ENCODE measurements around the gene MYH9. TPM values are rescaled to one million over a fixed set of nuclear protein-coding genes. Genes with fewer than 3 reads are reported as not detected.
A peak's percentile ranks its signal among the peaks of the same experiment; 100 is the strongest.
"Not testable (repeated sequence)": the region's sequence is repeated elsewhere in the genome, so short reads cannot be mapped to it uniquely, and the experiment has no call there.

The MYH9 gene
- total RNA-seq, 1 experiment from 2014 or later, result 69.7 TPM

DNA sequence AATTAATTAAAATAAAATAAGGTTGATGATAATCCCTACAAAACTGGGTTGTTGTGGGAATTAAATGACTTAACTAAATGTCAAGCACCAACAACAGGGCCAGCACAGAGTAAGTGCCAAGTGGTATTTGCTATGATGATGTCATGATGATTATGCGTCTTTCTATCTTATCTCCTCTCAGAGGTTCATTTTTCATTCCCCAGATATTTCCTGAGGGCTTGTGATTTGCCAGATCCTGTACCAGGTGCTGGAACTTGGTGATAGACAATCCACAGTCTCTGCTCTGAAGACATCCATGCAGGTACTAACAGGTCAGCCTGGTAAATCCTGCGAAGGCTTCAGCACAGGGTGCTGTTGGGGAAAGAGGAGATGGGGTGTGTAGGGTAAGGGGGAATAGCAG is 8.1 kb upstream of the MYH9 start:
- DNase-seq (ENCODE audit: low read depth, low spot score), result no peak
- in situ Hi-C loops (cut with HindIII; ENCODE audit: low pct_unique_long_range_greater_than_20kb, low sequenced_read_pairs), result no loop called here

GRCh38 chr22:36395055-36395849 is 7.5 kb upstream of the MYH9 start:
- in situ Hi-C loops (cut with HindIII; ENCODE audit: low pct_unique_long_range_greater_than_20kb, low sequenced_read_pairs), result no loop called here
- no peak for DNase-seq (ENCODE audit: low read depth, low spot score)

DNA sequence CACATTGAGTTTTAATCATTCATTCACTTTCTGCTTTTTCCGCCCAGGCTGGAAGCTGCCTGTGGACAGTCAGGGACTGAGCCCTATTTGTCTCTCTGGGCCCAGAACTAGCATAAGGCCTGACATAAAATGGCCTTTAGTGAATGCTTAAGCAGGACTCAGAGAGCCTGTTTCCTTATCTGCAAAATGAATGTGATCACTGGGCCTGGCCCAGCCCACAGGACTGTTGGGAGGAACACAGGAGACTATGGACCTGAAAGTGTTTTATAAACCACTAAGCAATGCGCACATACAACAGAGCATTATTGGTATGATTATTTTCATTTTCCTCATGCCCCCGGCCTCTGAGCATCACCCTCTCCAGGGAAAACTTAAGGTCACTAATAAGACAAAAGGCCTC is 3.9 kb upstream of the MYH9 start:
- no peak for DNase-seq (ENCODE audit: low read depth, low spot score)
- in situ Hi-C loops (cut with HindIII; ENCODE audit: low pct_unique_long_range_greater_than_20kb, low sequenced_read_pairs), result no loop called here

GRCh38 chr22:36389122-36389521 is 1.4 kb upstream of the MYH9 start:
- DNase-seq (ENCODE audit: low read depth, low spot score); in situ Hi-C loops (cut with HindIII; ENCODE audit: low pct_unique_long_range_greater_than_20kb, low sequenced_read_pairs): not testable (repeated sequence)

- DNase-seq (ENCODE audit: low read depth, low spot score), result no peak
- in situ Hi-C loops (cut with HindIII; ENCODE audit: low pct_unique_long_range_greater_than_20kb, low sequenced_read_pairs), result no loop called here
Observed at GRCh38 chr22:36387709-36387958, 133 bp downstream of the MYH9 start.

- DNase-seq (ENCODE audit: low read depth, low spot score), result peak; percentile 50
- in situ Hi-C loops (cut with HindIII; ENCODE audit: low pct_unique_long_range_greater_than_20kb, low sequenced_read_pairs), result no loop called here
Observed at GRCh38 chr22:36386900-36387708, 663 bp downstream of the MYH9 start.

DNA sequence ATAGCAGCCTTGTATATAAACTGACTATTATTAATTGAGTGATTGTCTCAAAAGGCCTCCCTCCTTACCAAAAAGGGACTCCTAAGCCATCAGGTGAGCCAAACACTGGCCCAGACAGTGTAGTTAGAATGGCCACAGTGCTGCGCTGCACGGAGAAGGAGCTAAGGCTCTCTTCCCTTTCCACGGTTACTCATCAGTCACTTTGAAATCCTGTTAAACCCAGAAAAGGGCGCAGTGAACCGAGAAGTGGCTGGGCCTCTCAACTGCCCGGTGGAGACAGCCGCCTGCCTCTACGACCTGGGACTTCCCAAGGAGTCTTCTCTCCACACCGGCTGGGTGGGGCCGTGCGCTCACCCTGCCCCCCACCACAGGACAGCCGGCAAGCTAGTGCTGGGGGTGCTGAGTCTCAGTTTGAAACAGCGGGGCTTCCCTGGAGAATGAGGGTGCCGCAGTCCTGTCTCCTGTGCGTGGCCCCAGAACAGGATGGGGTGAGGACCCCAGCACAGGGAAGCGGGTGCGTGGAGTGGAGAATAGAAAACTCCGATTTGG is 1.3 kb downstream of the MYH9 start:
- no peak for DNase-seq (ENCODE audit: low read depth, low spot score)
- in situ Hi-C loops (cut with HindIII; ENCODE audit: low pct_unique_long_range_greater_than_20kb, low sequenced_read_pairs), result no loop called here

- no peak for DNase-seq (ENCODE audit: low read depth, low spot score)
- in situ Hi-C loops (cut with HindIII; ENCODE audit: low pct_unique_long_range_greater_than_20kb, low sequenced_read_pairs), result no loop called here
Observed at GRCh38 chr22:36385491-36386350, 2.0 kb downstream of the MYH9 start.

- peak; percentile 53 for DNase-seq (ENCODE audit: low read depth, low spot score)
- in situ Hi-C loops (cut with HindIII; ENCODE audit: low pct_unique_long_range_greater_than_20kb, low sequenced_read_pairs), result no loop called here
Observed at GRCh38 chr22:36384766-36385481, 2.8 kb downstream of the MYH9 start.

DNA sequence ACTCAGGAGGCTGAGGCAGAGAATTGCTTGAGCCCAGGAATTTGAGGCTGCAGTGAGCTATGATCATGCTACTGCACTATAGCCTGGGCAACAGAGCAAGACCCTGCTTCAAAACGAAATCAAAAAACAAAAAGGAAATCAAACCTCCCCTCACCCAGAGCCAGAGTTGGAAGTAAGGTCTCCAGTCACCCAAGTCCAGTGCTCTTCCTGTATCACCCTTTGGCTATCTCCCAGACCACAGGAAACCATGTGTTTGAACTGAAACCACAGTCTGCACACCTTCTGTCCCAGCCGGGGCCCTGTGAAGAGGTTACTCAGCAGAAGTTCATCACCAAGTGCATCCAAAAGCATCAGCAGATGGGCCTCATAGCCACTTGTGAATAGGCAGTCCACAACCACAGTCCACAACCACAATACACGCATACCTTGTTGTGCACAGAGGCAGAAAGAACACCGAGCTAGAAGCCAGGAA is 4.6 kb downstream of the MYH9 start:
- DNase-seq (ENCODE audit: low read depth, low spot score), result no peak
- in situ Hi-C loops (cut with HindIII; ENCODE audit: low pct_unique_long_range_greater_than_20kb, low sequenced_read_pairs), result no loop called here

- DNase-seq (ENCODE audit: low read depth, low spot score), result no peak
- in situ Hi-C loops (cut with HindIII; ENCODE audit: low pct_unique_long_range_greater_than_20kb, low sequenced_read_pairs), result no loop called here
Observed at GRCh38 chr22:36381513-36382128, 6.1 kb downstream of the MYH9 start.

GRCh38 chr22:36379593-36380361 is 8.0 kb downstream of the MYH9 start:
- no peak for DNase-seq (ENCODE audit: low read depth, low spot score)
- in situ Hi-C loops (cut with HindIII; ENCODE audit: low pct_unique_long_range_greater_than_20kb, low sequenced_read_pairs), result no loop called here

- in situ Hi-C loops (cut with HindIII; ENCODE audit: low pct_unique_long_range_greater_than_20kb, low sequenced_read_pairs), result no loop called here
- no peak for DNase-seq (ENCODE audit: low read depth, low spot score)
Observed at GRCh38 chr22:36378869-36379217, 8.9 kb downstream of the MYH9 start.

GRCh38 chr22:36378080-36378868 is 9.5 kb downstream of the MYH9 start:
- in situ Hi-C loops (cut with HindIII; ENCODE audit: low pct_unique_long_range_greater_than_20kb, low sequenced_read_pairs), result no loop called here
- DNase-seq (ENCODE audit: low read depth, low spot score), result no peak

GRCh38 chr22:36377022-36377631 is 10.6 kb downstream of the MYH9 start:
- no peak for DNase-seq (ENCODE audit: low read depth, low spot score)
- in situ Hi-C loops (cut with HindIII; ENCODE audit: low pct_unique_long_range_greater_than_20kb, low sequenced_read_pairs), result no loop called here
